ENCODE data around the gene JUN. TPM values are rescaled to one million over a fixed set of nuclear protein-coding genes. Genes with fewer than 3 reads are reported as not detected.

The JUN gene
- total and polyA plus RNA-seq, 2 donors (not counting 3 experiments of a cell fraction or from before 2014, with no cell fraction given): 88.3 to 89.3 TPM

DNA sequence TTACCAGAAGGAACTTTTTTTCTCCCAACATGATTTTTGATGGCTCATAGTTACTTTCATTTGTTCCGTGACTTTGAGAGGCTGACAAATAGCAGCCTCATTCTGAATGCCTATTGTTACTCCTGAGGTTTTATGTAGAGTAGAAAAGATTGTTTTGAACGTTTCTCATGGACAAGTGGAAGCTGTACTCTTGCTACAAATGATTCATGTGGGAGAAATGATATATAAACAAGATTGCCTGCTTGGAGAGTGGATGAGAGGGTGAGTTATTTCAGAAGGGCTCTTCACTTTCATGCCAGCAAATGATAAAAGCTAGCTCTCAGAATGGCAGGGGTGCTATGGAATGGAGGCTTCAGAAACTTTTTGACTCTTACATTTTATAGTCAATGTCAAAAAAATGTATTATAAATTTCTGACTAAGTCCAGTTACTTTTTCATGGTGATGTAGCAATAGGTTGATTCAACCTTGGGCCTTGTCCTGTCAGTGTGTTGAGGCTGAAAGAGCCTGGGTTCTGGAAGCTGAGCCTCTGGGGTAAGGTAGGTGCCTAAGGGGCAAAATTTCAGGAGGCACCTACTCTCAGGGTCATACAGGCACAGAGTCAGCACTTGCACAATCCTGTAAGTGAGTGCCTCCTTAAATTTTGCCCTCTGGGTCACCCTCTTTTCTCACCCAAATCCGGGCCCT, 19.4 kb downstream of the JUN start:
- no peaks in the 10 kb centered on the region for H3K79me2 ChIP-seq (ENCODE audit: control insufficient read depth, insufficient read depth, low read length)
- peak overlapping the region; percentile 54 for H3K9ac ChIP-seq (replicated peaks; ENCODE audit: extremely low read depth, insufficient read depth, low read length)
- FAIRE-seq (peak; percentile 82), DNase-seq (ENCODE audit: low read depth, low spot score) (peak; percentile 90)
- intact Hi-C loops (cut with micrococcal nuclease) (loop anchor here (1.0 kb wide), 1 partner anchor 24 kb away; no protein-coding TSS in a partner anchor), dilution Hi-C loops (cut with MboI; ENCODE audit: extremely low pct_ligation_motif_present, low sequenced_read_pairs) (no loop called here)
- ChIA-PET CTCF (interaction anchor here (1.3 to 3.5 kb wide), 5 partner anchors 9 to 46 kb away, joined by 3 to 30 read pairs (median 4); no protein-coding TSS in a partner anchor), POLR2A (interaction anchor here (0.7 to 2.5 kb wide), 4 partner anchors 9 to 528 kb away, joined by 3 to 14 read pairs (median 6); partner anchors contain the start of gene JUN)
- peak overlapping the region; percentile 65 for H3K4me2 ChIP-seq (ENCODE audit: insufficient read depth, low read length)
- no peak overlapping the region for H2AFZ ChIP-seq (ENCODE audit: low read depth, low read length)
- H3K27ac ChIP-seq (ENCODE audit: insufficient read depth, low read depth, low read length): peak overlapping the region; percentile 76
- peak; percentile 54 for TF ChIP-seq GATA2 (IDR thresholded peaks at IDR 0.05; ENCODE audit: insufficient read depth, insufficient read length, low read depth, low read length)
- TF ChIP-seq JUN (IDR thresholded peaks at IDR 0.05; ENCODE audit: borderline replicate concordance, insufficient read depth, insufficient read length, low read depth): peak; percentile 45
- TF ChIP-seq, protein P1, sequence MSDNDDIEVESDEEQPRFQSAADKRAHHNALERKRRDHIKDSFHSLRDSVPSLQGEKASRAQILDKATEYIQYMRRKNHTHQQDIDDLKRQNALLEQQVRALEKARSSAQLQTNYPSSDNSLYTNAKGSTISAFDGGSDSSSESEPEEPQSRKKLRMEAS (IDR thresholded peaks at IDR 0.05; ENCODE audit: insufficient read depth, insufficient read length): no peak
- peak; percentile 68 for TF ChIP-seq FOS (IDR thresholded peaks at IDR 0.05; ENCODE audit: borderline replicate concordance, insufficient read depth, low read length)
- no TSS peak for BruUV-seq (replicated peaks)
- no peak overlapping the region for H3K4me3 ChIP-seq (replicated peaks in 1 of 3; ENCODE audit: insufficient read depth in 1 of 3, low read depth in 1 of 3, low read length in 3 of 3)
- H3K36me3 ChIP-seq (ENCODE audit: control insufficient read depth in 2 of 2, extremely low read depth in 1 of 2, insufficient read depth in 2 of 2, low read length in 2 of 2): no peaks in the 10 kb centered on the region
- no peaks in the 10 kb centered on the region for H3K9me1 ChIP-seq (replicated peaks; ENCODE audit: control insufficient read depth, extremely low read depth, insufficient read depth, low read length)
- no peaks in the 10 kb centered on the region for H3K27me3 ChIP-seq (ENCODE audit: control insufficient read depth in 2 of 2, insufficient read depth in 2 of 2, low read length in 2 of 2)
- no peaks in the 10 kb centered on the region for H3K9me3 ChIP-seq (replicated peaks; ENCODE audit: control insufficient read depth, insufficient read depth, low read length)
- H4K20me1 ChIP-seq (replicated peaks; ENCODE audit: control insufficient read depth, extremely low read depth, insufficient read depth, low read length): no peaks in the 10 kb centered on the region
- H3K4me1 ChIP-seq (ENCODE audit: control insufficient read depth, extremely low read depth, insufficient read depth, low read length): peaks cover 45% of the 10 kb centered on the region

- dilution Hi-C loops (cut with MboI; ENCODE audit: extremely low pct_ligation_motif_present, low sequenced_read_pairs): no loop called here
- peak; percentile 64 for TF ChIP-seq JUN (IDR thresholded peaks at IDR 0.05; ENCODE audit: borderline replicate concordance, insufficient read depth, insufficient read length, low read depth)
- no peak for TF ChIP-seq EZH2 (IDR thresholded peaks at IDR 0.05; ENCODE audit: borderline replicate concordance, low read depth, low read length, severe bottlenecking)
- peak; percentile 87 for TF ChIP-seq GATA2 (IDR thresholded peaks at IDR 0.05; ENCODE audit: insufficient read depth, insufficient read length, low read depth, low read length)
- TF ChIP-seq MYC (IDR thresholded peaks at IDR 0.05; ENCODE audit: low read depth, low read length): no peak
- TF ChIP-seq FOS (IDR thresholded peaks at IDR 0.05; ENCODE audit: borderline replicate concordance, insufficient read depth, low read length): peak; percentile 79
- TF ChIP-seq POLR2AphosphoS5 (IDR thresholded peaks at IDR 0.05; ENCODE audit: insufficient read depth, low read depth, low read length): peak; percentile 79
- TF ChIP-seq POLR2A (IDR thresholded peaks at IDR 0.05; ENCODE audit: low read depth, low read length): no peak
- TF ChIP-seq, protein P1 (IDR thresholded peaks at IDR 0.05; ENCODE audit: insufficient read depth, insufficient read length): no peak
- TF ChIP-seq, protein P2, sequence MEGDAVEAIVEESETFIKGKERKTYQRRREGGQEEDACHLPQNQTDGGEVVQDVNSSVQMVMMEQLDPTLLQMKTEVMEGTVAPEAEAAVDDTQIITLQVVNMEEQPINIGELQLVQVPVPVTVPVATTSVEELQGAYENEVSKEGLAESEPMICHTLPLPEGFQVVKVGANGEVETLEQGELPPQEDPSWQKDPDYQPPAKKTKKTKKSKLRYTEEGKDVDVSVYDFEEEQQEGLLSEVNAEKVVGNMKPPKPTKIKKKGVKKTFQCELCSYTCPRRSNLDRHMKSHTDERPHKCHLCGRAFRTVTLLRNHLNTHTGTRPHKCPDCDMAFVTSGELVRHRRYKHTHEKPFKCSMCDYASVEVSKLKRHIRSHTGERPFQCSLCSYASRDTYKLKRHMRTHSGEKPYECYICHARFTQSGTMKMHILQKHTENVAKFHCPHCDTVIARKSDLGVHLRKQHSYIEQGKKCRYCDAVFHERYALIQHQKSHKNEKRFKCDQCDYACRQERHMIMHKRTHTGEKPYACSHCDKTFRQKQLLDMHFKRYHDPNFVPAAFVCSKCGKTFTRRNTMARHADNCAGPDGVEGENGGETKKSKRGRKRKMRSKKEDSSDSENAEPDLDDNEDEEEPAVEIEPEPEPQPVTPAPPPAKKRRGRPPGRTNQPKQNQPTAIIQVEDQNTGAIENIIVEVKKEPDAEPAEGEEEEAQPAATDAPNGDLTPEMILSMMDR (IDR thresholded peaks at IDR 0.05; ENCODE audit: extremely low read depth in 1 of 2, insufficient read depth in 1 of 2, low read depth in 1 of 2, low read length in 2 of 2): no peak
- H3K9ac ChIP-seq (replicated peaks; ENCODE audit: extremely low read depth, insufficient read depth, low read length): peak overlapping the region; percentile 54
- H3K27ac ChIP-seq (ENCODE audit: insufficient read depth, low read depth, low read length): peak overlapping the region; percentile 76
- no peaks in the 10 kb centered on the region for H3K36me3 ChIP-seq (ENCODE audit: control insufficient read depth in 2 of 2, extremely low read depth in 1 of 2, insufficient read depth in 2 of 2, low read length in 2 of 2)
- H2AFZ ChIP-seq (ENCODE audit: low read depth, low read length): no peak overlapping the region
- BruUV-seq (replicated peaks): no TSS peak
- peak; percentile 78 for FAIRE-seq
- H3K4me2 ChIP-seq (ENCODE audit: insufficient read depth, low read length): peak overlapping the region; percentile 65
- no peaks in the 10 kb centered on the region for H3K27me3 ChIP-seq (ENCODE audit: control insufficient read depth in 2 of 2, insufficient read depth in 2 of 2, low read length in 2 of 2)
- H3K79me2 ChIP-seq (ENCODE audit: control insufficient read depth, insufficient read depth, low read length): no peaks in the 10 kb centered on the region
- peaks cover 41% of the 10 kb centered on the region for H3K4me1 ChIP-seq (ENCODE audit: control insufficient read depth, extremely low read depth, insufficient read depth, low read length)
- no peaks in the 10 kb centered on the region for H4K20me1 ChIP-seq (replicated peaks; ENCODE audit: control insufficient read depth, extremely low read depth, insufficient read depth, low read length)
- H3K9me1 ChIP-seq (replicated peaks; ENCODE audit: control insufficient read depth, extremely low read depth, insufficient read depth, low read length): no peaks in the 10 kb centered on the region
- H3K4me3 ChIP-seq (replicated peaks in 1 of 3; ENCODE audit: insufficient read depth in 1 of 3, low read depth in 1 of 3, low read length in 3 of 3): no peak overlapping the region
- intact Hi-C loops (cut with micrococcal nuclease): loop anchor here (1.0 kb wide), 1 partner anchor 8 kb away; no protein-coding TSS in a partner anchor
- POLR2A ChIA-PET: interaction anchor here (0.8 to 2.5 kb wide), 7 partner anchors 8 to 135 kb away, joined by 3 to 14 read pairs (median 5); partner anchors contain the start of gene JUN
- H3K9me3 ChIP-seq (replicated peaks; ENCODE audit: control insufficient read depth, insufficient read depth, low read length): no peaks in the 10 kb centered on the region
- CTCF ChIA-PET: interaction anchor here (0.8 to 3.5 kb wide), 13 partner anchors 8 to 996 kb away, joined by 3 to 30 read pairs (median 4); no protein-coding TSS in a partner anchor
- peak; percentile 83 for DNase-seq (ENCODE audit: low read depth, low spot score)
Measured at GRCh38 chr1:58763214-58763613, 20.6 kb downstream of the JUN start.

All from endothelial cell of umbilical vein (primary cell).